ENCODE results near the gene ZNF780A. TPM values are rescaled to one million over a fixed set of nuclear protein-coding genes. Genes with fewer than 3 reads are reported as not detected.
"Not testable (repeated sequence)": the region's sequence is repeated elsewhere in the genome, so short reads cannot be mapped to it uniquely, and the experiment has no call there.

Gene ZNF780A
- polyA plus RNA-seq, 12 donors = 6.8 to 12.6 (median 9.0) TPM; not detected in 1

DNA sequence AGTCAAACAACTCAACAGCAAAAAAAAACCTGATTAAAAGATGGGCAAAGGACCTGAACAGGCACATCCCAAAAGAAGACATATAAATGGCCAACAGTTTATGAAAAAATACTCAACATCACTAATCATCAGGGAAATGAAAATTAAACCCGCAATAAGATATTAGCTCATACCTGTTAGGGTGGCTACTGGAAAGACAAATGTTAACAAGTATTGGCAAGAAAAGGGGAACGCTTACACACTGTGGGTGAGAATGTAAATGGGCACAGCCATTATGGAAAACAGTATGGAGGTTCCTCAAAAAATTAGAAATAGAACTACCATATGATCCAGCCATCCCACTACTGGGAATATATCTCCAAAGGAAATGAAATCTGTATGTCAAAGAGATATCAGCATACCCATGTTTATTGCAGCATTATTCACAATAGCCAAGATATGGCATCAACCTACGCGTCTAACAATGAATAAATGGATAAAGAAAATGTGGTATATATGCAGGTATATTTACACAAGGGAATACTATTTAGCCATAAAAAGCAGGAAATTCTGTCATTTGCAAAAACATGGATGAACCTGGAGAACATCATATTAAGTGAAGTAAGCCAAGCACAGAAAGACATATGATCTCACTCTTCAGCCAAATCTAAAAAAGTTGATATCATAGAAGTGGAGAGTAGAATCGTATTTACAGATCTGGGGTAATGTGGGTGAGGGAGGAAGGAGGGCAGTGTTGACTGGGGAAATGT is 2.3 kb downstream of the ZNF780A start:
- DNase-seq = no peak

GRCh38 chr19:40084948-40085347 is 5.8 kb downstream of the ZNF780A start:
- DNase-seq = no peak

DNA sequence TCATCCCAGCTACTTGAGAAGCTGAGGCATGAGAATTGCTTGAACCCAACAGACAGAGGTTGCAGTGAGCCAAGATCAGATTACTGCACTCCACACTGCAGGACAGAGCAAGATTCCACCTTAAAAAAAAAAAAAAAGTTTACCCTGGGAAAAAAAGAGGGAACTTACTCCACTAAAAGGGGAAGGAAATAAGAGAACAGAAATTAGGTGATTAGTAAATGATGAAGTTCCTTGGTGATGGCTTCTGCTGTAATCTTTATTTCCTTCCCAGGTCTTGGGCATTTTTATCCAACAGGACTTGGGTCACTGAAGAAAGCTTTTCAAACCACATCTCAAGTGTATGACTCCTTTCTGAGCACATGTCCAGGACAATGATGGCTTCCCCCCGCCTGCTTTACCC is 9.3 kb downstream of the ZNF780A start:
- DNase-seq = no peak

DNA sequence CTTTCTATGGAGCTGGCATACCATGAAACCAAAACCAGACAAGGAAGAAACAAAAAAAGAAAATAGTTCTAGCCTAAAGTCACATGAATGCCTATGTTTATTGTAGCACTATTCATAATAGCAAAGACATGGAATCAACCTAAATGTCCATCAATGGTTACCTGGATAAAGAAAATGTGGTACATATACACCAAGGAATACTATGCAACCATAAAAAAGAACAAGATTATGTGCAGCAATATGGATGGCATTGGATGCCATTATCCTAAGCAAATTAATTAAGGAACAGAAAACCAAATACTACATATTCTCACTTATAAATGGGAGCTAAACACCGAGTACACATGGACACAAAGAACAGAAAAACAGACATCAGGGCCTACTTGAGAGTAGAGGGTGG is 10.5 kb downstream of the ZNF780A start:
- no peak for DNase-seq

- no peak for DNase-seq
Measured at GRCh38 chr19:40078377-40078776, 12.4 kb downstream of the ZNF780A start.

- DNase-seq = no peak
Measured at GRCh38 chr19:40070058-40070457, 20.7 kb downstream of the ZNF780A start.

GRCh38 chr19:40059624-40060023 is 31.1 kb downstream of the ZNF780A start:
- DNase-seq = no peak

- DNase-seq = no peak
Measured at GRCh38 chr19:40057166-40057565, 33.6 kb downstream of the ZNF780A start.

DNA sequence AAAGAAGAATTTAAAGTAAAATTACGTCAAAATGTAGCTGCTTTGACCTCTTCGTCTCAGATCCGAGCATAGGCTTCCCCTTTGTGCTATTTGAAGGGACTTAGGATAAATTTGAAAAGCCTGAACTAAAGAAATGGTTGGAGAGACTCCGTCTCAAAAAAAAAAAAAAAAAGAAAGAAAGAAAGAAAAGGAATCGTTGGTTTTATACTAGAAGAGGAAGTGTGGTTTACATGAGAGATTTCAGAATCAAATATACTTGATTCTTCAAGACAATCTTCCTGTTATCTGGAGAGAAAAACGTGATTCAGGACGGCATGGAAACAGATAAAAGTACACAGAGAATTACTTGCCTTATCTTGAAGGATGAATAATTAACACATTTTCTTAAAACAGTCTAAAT is 34.2 kb downstream of the ZNF780A start:
- DNase-seq = no peak

DNA sequence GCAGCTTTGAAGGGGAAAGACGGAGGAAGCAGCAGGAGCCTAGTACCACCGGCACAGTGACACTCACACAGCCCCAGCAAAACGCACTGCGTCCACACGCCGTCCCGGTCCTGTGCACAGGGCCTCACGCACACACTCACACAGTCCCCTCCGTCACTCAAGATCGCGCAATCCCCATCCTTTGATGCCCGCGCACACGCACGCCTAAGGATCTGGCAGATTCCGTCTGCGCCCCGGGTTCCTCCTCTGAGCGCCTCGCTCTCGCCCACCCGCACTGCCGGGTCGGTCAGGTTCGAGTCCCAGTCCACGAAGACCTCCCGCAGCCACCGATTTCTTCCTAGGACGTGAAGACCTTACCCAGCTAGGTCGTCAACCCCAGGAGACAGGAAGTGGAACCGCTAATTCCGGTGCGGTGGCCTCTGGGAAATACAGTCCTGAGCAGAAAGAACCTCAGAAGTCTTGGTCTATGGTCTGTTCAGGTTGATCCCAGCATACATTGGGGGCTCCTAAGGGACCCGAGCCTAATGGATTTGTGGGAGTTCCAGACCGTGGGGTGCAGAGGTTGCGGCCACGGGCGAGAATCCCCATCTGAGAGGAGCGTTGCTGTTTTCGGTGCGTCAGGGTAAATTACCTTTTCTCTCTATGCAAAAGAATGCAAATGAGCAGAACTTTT is 34.8 kb downstream of the ZNF780A start, which contains the start of gene ZNF780B:
ZNF780B (minus strand) TSS at position 400 of the 673 bp plus-strand sequence. CDS start 5,899 bp downstream, outside the sequence.
- peak; percentile 57 for DNase-seq

GRCh38 chr19:40055049-40055448 is 35.7 kb downstream of the ZNF780A start:
- no peak for DNase-seq

GRCh38 chr19:40054632-40055031 is 36.1 kb downstream of the ZNF780A start:
- no peak for DNase-seq

DNA sequence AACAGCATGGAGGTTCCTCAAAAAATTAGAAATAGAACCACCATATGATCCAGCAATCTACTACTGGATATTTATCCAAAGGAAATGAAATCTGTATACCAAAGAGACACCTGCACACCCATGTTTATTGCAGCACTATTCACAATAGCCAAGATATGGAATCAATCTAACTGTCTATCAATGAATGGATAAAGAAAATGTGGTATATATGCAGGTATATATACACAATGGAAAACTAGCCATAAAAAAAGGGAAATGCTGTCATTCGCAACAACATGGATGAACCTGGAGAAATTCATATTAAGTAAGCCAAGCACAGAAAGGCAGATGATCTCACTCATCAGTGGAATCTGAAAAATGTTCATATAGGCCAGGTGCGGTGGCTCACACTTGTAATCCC is 37.3 kb downstream of the ZNF780A start:
- DNase-seq = no peak

- DNase-seq = not testable (repeated sequence)
Measured at GRCh38 chr19:40041718-40042117, 49.0 kb downstream of the ZNF780A start.

- not testable (repeated sequence) for DNase-seq
Measured at GRCh38 chr19:40038047-40038446, 52.7 kb downstream of the ZNF780A start.

DNA sequence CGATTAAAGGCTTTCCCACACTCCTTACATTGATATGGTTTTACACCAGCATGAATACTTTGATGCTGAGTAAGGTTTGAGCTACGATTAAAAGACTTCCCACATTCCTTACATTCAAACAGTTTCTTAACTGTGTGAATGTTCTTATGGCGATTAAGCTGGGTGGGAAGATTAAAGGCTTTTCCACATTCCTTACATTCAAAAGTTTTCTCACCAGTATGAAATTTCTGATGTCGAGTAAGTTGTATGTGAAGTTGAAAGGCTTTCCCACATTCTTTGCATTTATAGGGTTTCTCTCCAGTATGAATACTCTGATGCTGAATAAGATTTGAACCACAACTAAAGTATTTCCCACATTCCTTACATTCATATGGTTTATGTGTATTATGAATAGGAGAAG is 54.7 kb downstream of the ZNF780A start:
- DNase-seq = no peak

- no peak for DNase-seq
Measured at GRCh38 chr19:40033989-40034560, 56.7 kb downstream of the ZNF780A start.

DNA sequence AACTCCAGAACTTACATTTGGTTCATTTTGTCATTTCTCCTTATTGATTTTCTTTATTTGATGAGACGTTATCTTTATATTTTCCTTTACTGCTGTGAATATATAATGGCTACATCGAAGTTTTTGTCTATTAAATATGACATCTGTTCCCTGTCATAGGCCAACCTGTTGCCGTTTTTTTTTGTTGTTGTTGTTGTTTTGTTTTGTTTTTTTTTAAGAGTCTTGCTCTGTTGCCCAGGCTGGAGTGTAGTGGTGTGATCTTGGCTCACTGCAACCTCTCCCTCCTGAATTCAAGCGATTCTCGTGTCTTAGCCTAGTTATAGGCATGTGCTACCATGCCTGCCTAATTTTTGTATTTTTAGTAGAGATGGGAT is 64.2 kb downstream of the ZNF780A start:
- DNase-seq = no peak

- no peak for DNase-seq
Measured at GRCh38 chr19:40025938-40026596, 64.7 kb downstream of the ZNF780A start.

GRCh38 chr19:40023969-40024368 is 66.8 kb downstream of the ZNF780A start:
- DNase-seq = no peak
